Skeletal muscle tissue (tissue), 4 donors: ENCODE results near the gene TIPARP. TPM values are rescaled to one million over a fixed set of nuclear protein-coding genes. Genes with fewer than 3 reads are reported as not detected.

Source experiments
- H3K27ac ChIP-seq: one replicate; pipeline ENCODE4 v1.7.0; 2013; ENCODE audit warnings: mild to moderate bottlenecking, low read depth, low read length, inconsistent platforms
- H3K27me3 ChIP-seq, 3 donors: one replicate each; pipeline ENCODE4 v1.7.0; 2013; ENCODE audit warnings: low read length in 3 of 3; ENCODE audit not compliant: control insufficient read depth in 3 of 3, insufficient read depth in 3 of 3
- H3K36me3 ChIP-seq, 3 donors: one replicate each; pipeline ENCODE4 v1.7.0; 2013; ENCODE audit warnings: low read length in 3 of 3; ENCODE audit not compliant: control insufficient read depth in 3 of 3, insufficient read depth in 3 of 3
- H3K4me1 ChIP-seq, 3 donors: one replicate each; pipeline ENCODE4 v1.7.0; 2013; ENCODE audit warnings: low read length in 3 of 3, mild to moderate bottlenecking in 3 of 3; ENCODE audit not compliant: control insufficient read depth in 3 of 3, insufficient read depth in 3 of 3
- H3K4me3 ChIP-seq, 3 donors: one replicate each; pipeline ENCODE4 v1.7.0; 2013; ENCODE audit warnings: low read length in 3 of 3
- H3K9ac ChIP-seq, 3 donors: one replicate each; pipeline ENCODE4 v1.7.0; 2013; ENCODE audit warnings: low read length in 3 of 3, mild to moderate bottlenecking in 3 of 3, moderate library complexity in 2 of 3, low read depth in 1 of 3
- H3K9me3 ChIP-seq, 3 donors: one replicate each; pipeline ENCODE4 v1.7.0; 2013; ENCODE audit warnings: low read length in 3 of 3; ENCODE audit not compliant: control insufficient read depth in 3 of 3
- total RNA-seq: library from RNA; depleted of rRNA; stranded (reverse); fragments of >200 nt; gene quantifications from one replicate; pipeline ENCODE4 v1.2.3, GENCODE V29; 2014
- donor health status: Osteomylitis.

TIPARP gene
- total RNA-seq, 1 donor from 2014 or later: 15.7 TPM

- H3K4me3 ChIP-seq: no peak overlapping the region
- no peaks in the 10 kb centered on the region for H3K27me3 ChIP-seq
- H3K9me3 ChIP-seq: no peaks in the 10 kb centered on the region
- no peaks in the 10 kb centered on the region for H3K4me1 ChIP-seq
- no peak overlapping the region for H3K9ac ChIP-seq
- no peaks in the 10 kb centered on the region for H3K36me3 ChIP-seq
- no peak overlapping the region for H3K27ac ChIP-seq
These were observed 47.6 kb downstream of the TIPARP start for GRCh38 chr3:156721687-156722618.

- Histone ChIP-seq H3K4me3 (no peak overlapping the region), H3K9ac (no peak overlapping the region), H3K9me3 (no peaks in the 10 kb centered on the region), H3K36me3 (no peaks in the 10 kb centered on the region), H3K27me3 (no peaks in the 10 kb centered on the region), H3K27ac (no peak overlapping the region), H3K4me1 (no peaks in the 10 kb centered on the region)
These were observed 48.8 kb downstream of the TIPARP start for GRCh38 chr3:156723182-156723619.

- no peaks in the 10 kb centered on the region for H3K36me3 ChIP-seq
- no peak overlapping the region for H3K9ac ChIP-seq
- H3K4me1 ChIP-seq: no peaks in the 10 kb centered on the region
- no peak overlapping the region for H3K27ac ChIP-seq
- no peaks in the 10 kb centered on the region for H3K9me3 ChIP-seq
- no peak overlapping the region for H3K4me3 ChIP-seq
- H3K27me3 ChIP-seq: no peaks in the 10 kb centered on the region
These were observed 51.3 kb downstream of the TIPARP start for GRCh38 chr3:156725682-156726081.

GRCh38 chr3:156726456-156726855 is 52.1 kb downstream of the TIPARP start:
- Histone ChIP-seq H3K27me3 (no peaks in the 10 kb centered on the region), H3K36me3 (no peaks in the 10 kb centered on the region)

GRCh38 chr3:156727519-156728205 is 53.3 kb downstream of the TIPARP start:
- Histone ChIP-seq H3K27me3 (no peaks in the 10 kb centered on the region), H3K9ac (no peak overlapping the region), H3K9me3 (no peaks in the 10 kb centered on the region), H3K4me3 (no peak overlapping the region), H3K27ac (no peak overlapping the region), H3K4me1 (no peaks in the 10 kb centered on the region), H3K36me3 (no peaks in the 10 kb centered on the region)

More at GRCh38 chr3:156726456-156726855, 52.1 kb downstream of the TIPARP start:
- Histone ChIP-seq H3K27ac (no peak overlapping the region), H3K4me3 (no peak overlapping the region), H3K9me3 (no peaks in the 10 kb centered on the region), H3K4me1 (no peaks in the 10 kb centered on the region), H3K9ac (no peak overlapping the region)

GRCh38 chr3:156728267-156728985 is 54.0 kb downstream of the TIPARP start:
- no peak overlapping the region for H3K27ac ChIP-seq
- H3K9me3 ChIP-seq: no peaks in the 10 kb centered on the region
- H3K9ac ChIP-seq: no peak overlapping the region
- no peaks in the 10 kb centered on the region for H3K36me3 ChIP-seq
- H3K27me3 ChIP-seq: no peaks in the 10 kb centered on the region
- no peaks in the 10 kb centered on the region for H3K4me1 ChIP-seq
- no peak overlapping the region for H3K4me3 ChIP-seq

- Histone ChIP-seq H3K9me3 (no peaks in the 10 kb centered on the region), H3K4me1 (no peaks in the 10 kb centered on the region), H3K27me3 (no peaks in the 10 kb centered on the region), H3K27ac (no peak overlapping the region), H3K4me3 (no peak overlapping the region), H3K9ac (no peak overlapping the region), H3K36me3 (no peaks in the 10 kb centered on the region)
These were observed 55.2 kb downstream of the TIPARP start for GRCh38 chr3:156729460-156730179.

- H3K9me3 ChIP-seq: no peaks in the 10 kb centered on the region
- no peak overlapping the region for H3K27ac ChIP-seq
- no peak overlapping the region for H3K9ac ChIP-seq
- no peaks in the 10 kb centered on the region for H3K4me1 ChIP-seq
- H3K36me3 ChIP-seq: no peaks in the 10 kb centered on the region
- no peak overlapping the region for H3K4me3 ChIP-seq
- H3K27me3 ChIP-seq: no peaks in the 10 kb centered on the region
These were observed 57.4 kb downstream of the TIPARP start for GRCh38 chr3:156731813-156732212.

- Histone ChIP-seq H3K4me3 (no peak overlapping the region), H3K9me3 (no peaks in the 10 kb centered on the region), H3K9ac (no peak overlapping the region), H3K27me3 (no peaks in the 10 kb centered on the region), H3K27ac (no peak overlapping the region), H3K4me1 (no peaks in the 10 kb centered on the region), H3K36me3 (no peaks in the 10 kb centered on the region)
These were observed 57.9 kb downstream of the TIPARP start for GRCh38 chr3:156732261-156732660.
